ENCODE measurements around the gene ADGRB2.

GRCh38 chr1:31736675-31737074 is 27.5 kb downstream of the ADGRB2 start:
- TF ChIP-seq, protein P1, sequence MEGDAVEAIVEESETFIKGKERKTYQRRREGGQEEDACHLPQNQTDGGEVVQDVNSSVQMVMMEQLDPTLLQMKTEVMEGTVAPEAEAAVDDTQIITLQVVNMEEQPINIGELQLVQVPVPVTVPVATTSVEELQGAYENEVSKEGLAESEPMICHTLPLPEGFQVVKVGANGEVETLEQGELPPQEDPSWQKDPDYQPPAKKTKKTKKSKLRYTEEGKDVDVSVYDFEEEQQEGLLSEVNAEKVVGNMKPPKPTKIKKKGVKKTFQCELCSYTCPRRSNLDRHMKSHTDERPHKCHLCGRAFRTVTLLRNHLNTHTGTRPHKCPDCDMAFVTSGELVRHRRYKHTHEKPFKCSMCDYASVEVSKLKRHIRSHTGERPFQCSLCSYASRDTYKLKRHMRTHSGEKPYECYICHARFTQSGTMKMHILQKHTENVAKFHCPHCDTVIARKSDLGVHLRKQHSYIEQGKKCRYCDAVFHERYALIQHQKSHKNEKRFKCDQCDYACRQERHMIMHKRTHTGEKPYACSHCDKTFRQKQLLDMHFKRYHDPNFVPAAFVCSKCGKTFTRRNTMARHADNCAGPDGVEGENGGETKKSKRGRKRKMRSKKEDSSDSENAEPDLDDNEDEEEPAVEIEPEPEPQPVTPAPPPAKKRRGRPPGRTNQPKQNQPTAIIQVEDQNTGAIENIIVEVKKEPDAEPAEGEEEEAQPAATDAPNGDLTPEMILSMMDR (IDR thresholded peaks at IDR 0.05), result no peak
- TF ChIP-seq EP300 (IDR thresholded peaks at IDR 0.05), result no peak
- TF ChIP-seq POLR2A (IDR thresholded peaks at IDR 0.05), result no peak
